PC-3 (cell line): Measurements from ENCODE around the gene MTMR2.

Source experiments
- EZH2 ChIP-seq: fragments of 300-600 bp; sonication (generic); IDR thresholded peaks from one replicate; pipeline ENCODE4 v1.6.1; 2017; ENCODE audit warnings: antibody characterized with exemption, mild to moderate bottlenecking, low read length; ENCODE audit not compliant: unreplicated experiment
- TF ChIP-seq, protein P1 (sequence below): fragments of 300-600 bp; sonication (generic); conservative IDR thresholded peaks from 2 replicates; pipeline ENCODE4 v1.5.1; 2017; ENCODE audit warnings: antibody characterized with exemption, low read depth, mild to moderate bottlenecking, low read length

GRCh38 chr11:95789506-95790122 is 134.3 kb downstream of the MTMR2 start, which contains the start of gene FAM76B:
- TF ChIP-seq, protein P1, sequence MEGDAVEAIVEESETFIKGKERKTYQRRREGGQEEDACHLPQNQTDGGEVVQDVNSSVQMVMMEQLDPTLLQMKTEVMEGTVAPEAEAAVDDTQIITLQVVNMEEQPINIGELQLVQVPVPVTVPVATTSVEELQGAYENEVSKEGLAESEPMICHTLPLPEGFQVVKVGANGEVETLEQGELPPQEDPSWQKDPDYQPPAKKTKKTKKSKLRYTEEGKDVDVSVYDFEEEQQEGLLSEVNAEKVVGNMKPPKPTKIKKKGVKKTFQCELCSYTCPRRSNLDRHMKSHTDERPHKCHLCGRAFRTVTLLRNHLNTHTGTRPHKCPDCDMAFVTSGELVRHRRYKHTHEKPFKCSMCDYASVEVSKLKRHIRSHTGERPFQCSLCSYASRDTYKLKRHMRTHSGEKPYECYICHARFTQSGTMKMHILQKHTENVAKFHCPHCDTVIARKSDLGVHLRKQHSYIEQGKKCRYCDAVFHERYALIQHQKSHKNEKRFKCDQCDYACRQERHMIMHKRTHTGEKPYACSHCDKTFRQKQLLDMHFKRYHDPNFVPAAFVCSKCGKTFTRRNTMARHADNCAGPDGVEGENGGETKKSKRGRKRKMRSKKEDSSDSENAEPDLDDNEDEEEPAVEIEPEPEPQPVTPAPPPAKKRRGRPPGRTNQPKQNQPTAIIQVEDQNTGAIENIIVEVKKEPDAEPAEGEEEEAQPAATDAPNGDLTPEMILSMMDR, result no peak
- no peak for TF ChIP-seq EZH2
